Measurements from ENCODE around the gene TAOK3.

GRCh38 chr12:118193477-118193876 lies 179.2 kb downstream of the TAOK3 start:
- TF ChIP-seq CTCF (conservative IDR thresholded peaks at IDR 0.05) (no peak), EZH2 (IDR thresholded peaks at IDR 0.05; ENCODE audit: low read depth) (no peak)
